ENCODE measurements around the gene NR3C2. TPM values are rescaled to one million over a fixed set of nuclear protein-coding genes. Genes with fewer than 3 reads are reported as not detected.

NR3C2 gene
- total RNA-seq, 1 experiment from 2014 or later: 14.2 TPM

GRCh38 chr4:148445071-148445859 is 3.1 kb upstream of the NR3C2 start:
- no peaks in the 10 kb centered on the region for H3K27me3 Mint-ChIP-seq (ENCODE audit: unreplicated experiment)
- intact Hi-C loops (cut with micrococcal nuclease; ENCODE audit: unreplicated experiment): loop anchor here (10.0 kb wide), 1 partner anchor 820 kb away; no protein-coding TSS in a partner anchor
- peaks cover 7% of the 10 kb centered on the region for H3K4me1 Mint-ChIP-seq (ENCODE audit: low read depth, unreplicated experiment)
- peaks cover 54% of the 10 kb centered on the region for H3K36me3 Mint-ChIP-seq (ENCODE audit: insufficient read depth, unreplicated experiment)
- CTCF ChIA-PET: no interaction called here
- peak overlapping the region; percentile 71 for H3K27ac Mint-ChIP-seq (ENCODE audit: unreplicated experiment)
- TF ChIP-seq, protein P1, sequence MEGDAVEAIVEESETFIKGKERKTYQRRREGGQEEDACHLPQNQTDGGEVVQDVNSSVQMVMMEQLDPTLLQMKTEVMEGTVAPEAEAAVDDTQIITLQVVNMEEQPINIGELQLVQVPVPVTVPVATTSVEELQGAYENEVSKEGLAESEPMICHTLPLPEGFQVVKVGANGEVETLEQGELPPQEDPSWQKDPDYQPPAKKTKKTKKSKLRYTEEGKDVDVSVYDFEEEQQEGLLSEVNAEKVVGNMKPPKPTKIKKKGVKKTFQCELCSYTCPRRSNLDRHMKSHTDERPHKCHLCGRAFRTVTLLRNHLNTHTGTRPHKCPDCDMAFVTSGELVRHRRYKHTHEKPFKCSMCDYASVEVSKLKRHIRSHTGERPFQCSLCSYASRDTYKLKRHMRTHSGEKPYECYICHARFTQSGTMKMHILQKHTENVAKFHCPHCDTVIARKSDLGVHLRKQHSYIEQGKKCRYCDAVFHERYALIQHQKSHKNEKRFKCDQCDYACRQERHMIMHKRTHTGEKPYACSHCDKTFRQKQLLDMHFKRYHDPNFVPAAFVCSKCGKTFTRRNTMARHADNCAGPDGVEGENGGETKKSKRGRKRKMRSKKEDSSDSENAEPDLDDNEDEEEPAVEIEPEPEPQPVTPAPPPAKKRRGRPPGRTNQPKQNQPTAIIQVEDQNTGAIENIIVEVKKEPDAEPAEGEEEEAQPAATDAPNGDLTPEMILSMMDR (IDR thresholded peaks at IDR 0.05; ENCODE audit: unreplicated experiment): no peak
- H3K4me3 Mint-ChIP-seq (ENCODE audit: low read depth, unreplicated experiment): peak overlapping the region; percentile 96
- BruUV-seq (replicated peaks): no TSS peak
- peak; percentile 66 for DNase-seq
- H3K9me3 Mint-ChIP-seq (ENCODE audit: low read depth, unreplicated experiment): no peaks in the 10 kb centered on the region

GRCh38 chr4:148444296-148445070 is 2.3 kb upstream of the NR3C2 start:
- CTCF ChIA-PET: no interaction called here
- BruUV-seq (replicated peaks): no TSS peak
- H3K9me3 Mint-ChIP-seq (ENCODE audit: low read depth, unreplicated experiment): no peaks in the 10 kb centered on the region
- H3K27me3 Mint-ChIP-seq (ENCODE audit: unreplicated experiment): no peaks in the 10 kb centered on the region
- TF ChIP-seq, protein P1 (IDR thresholded peaks at IDR 0.05; ENCODE audit: unreplicated experiment): no peak
- H3K27ac Mint-ChIP-seq (ENCODE audit: unreplicated experiment): no peak overlapping the region
- DNase-seq: peak; percentile 38
- intact Hi-C loops (cut with micrococcal nuclease; ENCODE audit: unreplicated experiment): loop anchor here (5.0 to 10.0 kb wide), 4 partner anchors 162 to 820 kb away; no protein-coding TSS in a partner anchor
- peaks cover 54% of the 10 kb centered on the region for H3K36me3 Mint-ChIP-seq (ENCODE audit: insufficient read depth, unreplicated experiment)
- peak overlapping the region; percentile 96 for H3K4me3 Mint-ChIP-seq (ENCODE audit: low read depth, unreplicated experiment)
- peaks cover 11% of the 10 kb centered on the region for H3K4me1 Mint-ChIP-seq (ENCODE audit: low read depth, unreplicated experiment)

DNA sequence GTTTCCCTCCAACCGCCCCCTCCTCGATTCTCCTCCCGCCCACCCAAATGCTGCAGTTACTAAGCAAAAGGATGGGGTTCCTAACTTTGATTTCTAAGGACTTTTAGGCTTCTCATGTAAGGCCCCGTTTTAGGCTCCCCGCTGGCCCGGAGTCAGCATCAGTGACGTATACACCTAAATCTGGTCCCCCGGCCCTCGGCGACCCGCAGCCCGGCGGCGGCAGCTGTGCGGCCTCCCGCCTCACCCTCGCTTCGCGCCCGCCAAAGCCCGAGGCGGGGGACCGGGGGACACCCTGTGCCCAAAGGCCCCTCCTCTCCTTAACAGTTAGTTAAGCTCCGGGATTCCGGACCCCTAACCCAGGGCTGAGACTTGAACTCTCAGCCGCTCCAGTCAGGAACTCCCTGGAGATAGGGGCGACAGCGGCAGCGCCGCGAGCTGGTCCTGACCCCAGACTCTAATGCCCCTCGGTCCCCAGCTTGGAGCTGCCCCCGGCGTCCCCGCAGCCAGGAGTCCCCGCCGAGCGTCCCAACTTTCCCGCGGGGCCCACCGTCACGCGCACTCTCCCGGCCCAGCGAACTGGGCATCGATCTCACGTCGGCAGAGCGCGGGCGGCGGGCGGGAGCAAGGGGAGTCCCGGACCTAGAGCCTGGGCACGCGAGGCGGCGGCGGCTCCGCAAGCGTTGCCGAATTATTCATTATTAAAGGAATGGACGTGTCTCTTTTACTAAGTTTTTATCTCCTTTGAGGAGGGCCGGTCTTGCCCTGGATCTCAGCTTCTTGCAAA is 1.5 kb upstream of the NR3C2 start:
- Mint-ChIP-seq H3K4me1 (ENCODE audit: low read depth, unreplicated experiment) (peaks cover 18% of the 10 kb centered on the region), H3K36me3 (ENCODE audit: insufficient read depth, unreplicated experiment) (peaks cover 54% of the 10 kb centered on the region), H3K9me3 (ENCODE audit: low read depth, unreplicated experiment) (no peaks in the 10 kb centered on the region), H3K27me3 (ENCODE audit: unreplicated experiment) (no peaks in the 10 kb centered on the region), H3K27ac (ENCODE audit: unreplicated experiment) (no peak overlapping the region), H3K4me3 (ENCODE audit: low read depth, unreplicated experiment) (peak overlapping the region; percentile 96)
- BruUV-seq (replicated peaks): no TSS peak
- CTCF ChIA-PET: interaction anchor here (0.5 to 0.6 kb wide), 5 partner anchors 351 to 1613 kb away, joined by 3 to 9 read pairs (median 3); no protein-coding TSS in a partner anchor
- TF ChIP-seq, protein P1 (IDR thresholded peaks at IDR 0.05; ENCODE audit: unreplicated experiment): no peak
- intact Hi-C loops (cut with micrococcal nuclease; ENCODE audit: unreplicated experiment): loop anchor here (2.0 to 10.0 kb wide), 5 partner anchors 161 to 821 kb away; no protein-coding TSS in a partner anchor
- peak; percentile 24 for DNase-seq
